GM13976 (cell line): ENCODE data around the gene SAP25.

Source experiments
- DNase-seq: peaks from one replicate; pipeline ENCODE4 v3.0.0; 2012; ENCODE audit warnings: low spot score
- CTCF ChIP-seq: IDR thresholded peaks from 2 replicates; pipeline ENCODE4 v1.5.1; 2012; ENCODE audit warnings: borderline replicate concordance, mild to moderate bottlenecking; ENCODE audit not compliant: insufficient read depth; ENCODE audit errors: extremely low read depth, missing control alignments, control extremely low read depth
- in situ Hi-C: fragments of 300-500 bp; cut with MboI; formaldehyde crosslinking; loops from one replicate; pipeline ENCODE4 v1.12.0; 2022; ENCODE audit warnings: low sequenced_read_pairs, mixed read lengths, inconsistent platforms; ENCODE audit not compliant: unreplicated experiment

SAP25 gene

GRCh38 chr7:100563809-100564400 is 9.8 kb downstream of the SAP25 start:
- peak; percentile 87 for DNase-seq
- peak; percentile 71 for TF ChIP-seq CTCF
- in situ Hi-C loops, result loop anchor here (25.0 kb wide), 1 partner anchor 102 kb away; the partner anchor contains the start of gene SPACDR

- in situ Hi-C loops, result loop anchor here (25.0 kb wide), 1 partner anchor 101 kb away; the partner anchor contains the start of gene SPACDR
- no peak for TF ChIP-seq CTCF
Observed at GRCh38 chr7:100563100-100563564, 10.6 kb downstream of the SAP25 start.

GRCh38 chr7:100562195-100563099 is 11.3 kb downstream of the SAP25 start:
- in situ Hi-C loops, result loop anchor here (25.0 kb wide), 1 partner anchor 100 kb away; the partner anchor contains the start of gene SPACDR
- no peak for TF ChIP-seq CTCF
- no peak for DNase-seq

More at GRCh38 chr7:100563100-100563564, 10.6 kb downstream of the SAP25 start:
- DNase-seq, result no peak

- in situ Hi-C loops, result loop anchor here (25.0 kb wide), 1 partner anchor 99 kb away; the partner anchor contains the start of gene SPACDR
- TF ChIP-seq CTCF, result no peak
- no peak for DNase-seq
Observed at GRCh38 chr7:100561491-100562194, 12.1 kb downstream of the SAP25 start.

GRCh38 chr7:100559127-100559526 is 14.6 kb downstream of the SAP25 start:
- in situ Hi-C loops, result loop anchor here (25.0 kb wide), 1 partner anchor 97 kb away; the partner anchor contains the start of gene SPACDR
- no peak for TF ChIP-seq CTCF

GRCh38 chr7:100556541-100556940 is 17.2 kb downstream of the SAP25 start:
- no peak for DNase-seq
- in situ Hi-C loops, result loop anchor here (25.0 kb wide), 1 partner anchor 94 kb away; the partner anchor contains the start of gene SPACDR

More at GRCh38 chr7:100559127-100559526, 14.6 kb downstream of the SAP25 start:
- no peak for DNase-seq

More at GRCh38 chr7:100556541-100556940, 17.2 kb downstream of the SAP25 start:
- TF ChIP-seq CTCF, result no peak
